Duodenal mucosa (tissue), 2 donors: ENCODE results near the gene RSRC1.
"Not testable (repeated sequence)": the region's sequence is repeated elsewhere in the genome, so short reads cannot be mapped to it uniquely, and the experiment has no call there.

Experiments
- H3K27ac ChIP-seq: one replicate; pipeline ENCODE4 v1.7.0; 2013; ENCODE audit warnings: low read depth, low read length
- H3K27me3 ChIP-seq, 2 donors: one replicate each; pipeline ENCODE4 v1.7.0; 2013; ENCODE audit warnings: low read length in 2 of 2, control low read depth in 1 of 2; ENCODE audit not compliant: insufficient read depth in 2 of 2, control insufficient read depth in 1 of 2
- H3K36me3 ChIP-seq, 2 donors: one replicate each; pipeline ENCODE4 v1.7.0; 2013; ENCODE audit warnings: low read length in 2 of 2, control low read depth in 1 of 2; ENCODE audit not compliant: insufficient read depth in 2 of 2, control insufficient read depth in 1 of 2
- H3K4me1 ChIP-seq, 2 donors: one replicate each; pipeline ENCODE4 v1.7.0; 2013; ENCODE audit warnings: low read length in 2 of 2, control low read depth in 1 of 2; ENCODE audit not compliant: insufficient read depth in 2 of 2, control insufficient read depth in 1 of 2
- H3K4me3 ChIP-seq, 2 donors: one replicate each; pipeline ENCODE4 v1.7.0; 2013; ENCODE audit warnings: low read length in 2 of 2, low read depth in 1 of 2
- H3K9ac ChIP-seq, 2 donors: one replicate each; pipeline ENCODE4 v1.7.0; 2013; ENCODE audit warnings: low read length in 2 of 2, low read depth in 1 of 2
- H3K9me3 ChIP-seq, 2 donors: one replicate each; pipeline ENCODE4 v1.7.0; 2013; ENCODE audit warnings: low read length in 2 of 2, control low read depth in 1 of 2; ENCODE audit not compliant: control insufficient read depth in 1 of 2

Gene RSRC1

GRCh38 chr3:158297940-158298339 lies 188.1 kb downstream of the RSRC1 start:
- Histone ChIP-seq H3K9ac (no peak overlapping the region), H3K4me1 (no peaks in the 10 kb centered on the region), H3K27me3 (no peaks in the 10 kb centered on the region), H3K27ac (no peak overlapping the region), H3K4me3 (no peak overlapping the region), H3K36me3 (no peaks in the 10 kb centered on the region), H3K9me3 (no peaks in the 10 kb centered on the region)

DNA sequence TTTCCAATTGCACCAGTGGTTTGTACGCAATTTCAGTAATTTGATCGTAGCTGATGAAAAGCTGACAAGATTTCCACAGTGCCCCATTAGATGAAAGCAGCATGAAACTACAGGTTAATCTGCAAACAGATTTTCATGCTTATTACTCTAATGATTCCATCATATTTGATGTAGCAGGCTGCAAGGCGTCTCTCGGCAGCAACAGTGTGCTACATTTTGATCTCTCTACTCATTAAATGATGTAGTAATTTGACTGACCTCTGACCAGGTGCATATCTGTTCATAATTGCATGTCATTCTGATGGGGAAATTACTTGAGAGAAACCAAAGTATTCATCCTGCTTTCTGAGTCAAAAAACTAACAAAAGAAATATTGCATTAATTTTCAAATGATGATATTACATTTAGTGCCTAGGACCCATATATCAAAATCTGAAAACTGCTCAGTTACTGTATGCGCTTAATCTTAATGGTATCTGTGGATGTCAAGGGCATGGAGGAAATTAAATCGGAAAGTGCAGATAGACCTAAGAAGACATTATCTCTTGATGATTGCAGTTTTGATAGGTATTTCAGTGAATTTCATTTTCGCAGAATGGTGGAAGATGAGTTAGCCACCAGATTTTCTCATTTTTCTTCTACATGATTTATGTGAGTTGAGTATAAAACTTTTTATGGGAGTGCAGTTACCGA lies 198.5 kb downstream of the RSRC1 start:
- Histone ChIP-seq H3K9ac (no peak overlapping the region), H3K27ac (no peak overlapping the region), H3K9me3 (no peaks in the 10 kb centered on the region), H3K27me3 (no peaks in the 10 kb centered on the region), H3K36me3 (no peaks in the 10 kb centered on the region), H3K4me3 (no peak overlapping the region), H3K4me1 (no peaks in the 10 kb centered on the region)

DNA sequence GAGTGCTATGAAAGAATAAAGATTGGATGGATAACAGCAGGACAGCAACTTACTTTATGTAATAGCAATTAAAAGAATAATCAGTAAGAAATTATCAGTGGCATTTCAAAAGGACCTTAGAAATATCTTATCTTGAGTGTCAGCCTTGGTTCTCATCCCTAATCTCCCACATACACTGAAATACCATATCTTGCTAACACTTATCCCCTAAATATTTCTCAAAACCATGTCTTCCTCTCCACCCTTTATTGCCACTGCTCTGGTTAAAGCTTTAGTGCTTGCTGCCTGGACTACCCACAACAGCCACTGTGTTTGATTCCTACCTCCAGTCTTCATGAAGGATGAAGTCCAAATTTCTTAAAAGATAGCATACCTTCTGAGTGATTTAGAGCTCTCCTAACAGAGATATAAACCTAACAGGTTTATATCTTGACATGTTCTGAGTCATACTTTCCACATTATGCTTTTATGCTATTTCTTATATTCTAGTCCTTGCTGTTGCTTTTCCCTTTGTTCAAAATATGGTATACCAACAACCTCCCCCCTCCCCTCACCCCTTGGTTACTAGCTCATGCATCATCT lies 202.8 kb downstream of the RSRC1 start:
- H3K4me3 ChIP-seq: no peak overlapping the region
- no peaks in the 10 kb centered on the region for H3K36me3 ChIP-seq
- no peaks in the 10 kb centered on the region for H3K9me3 ChIP-seq
- no peaks in the 10 kb centered on the region for H3K4me1 ChIP-seq
- H3K27ac ChIP-seq: no peak overlapping the region
- no peaks in the 10 kb centered on the region for H3K27me3 ChIP-seq
- H3K9ac ChIP-seq: no peak overlapping the region

GRCh38 chr3:158313338-158313927 lies 203.5 kb downstream of the RSRC1 start:
- H3K9me3 ChIP-seq: no peaks in the 10 kb centered on the region
- H3K27ac ChIP-seq: no peak overlapping the region
- no peaks in the 10 kb centered on the region for H3K27me3 ChIP-seq
- no peak overlapping the region for H3K9ac ChIP-seq
- no peak overlapping the region for H3K4me3 ChIP-seq
- no peaks in the 10 kb centered on the region for H3K4me1 ChIP-seq
- no peaks in the 10 kb centered on the region for H3K36me3 ChIP-seq

DNA sequence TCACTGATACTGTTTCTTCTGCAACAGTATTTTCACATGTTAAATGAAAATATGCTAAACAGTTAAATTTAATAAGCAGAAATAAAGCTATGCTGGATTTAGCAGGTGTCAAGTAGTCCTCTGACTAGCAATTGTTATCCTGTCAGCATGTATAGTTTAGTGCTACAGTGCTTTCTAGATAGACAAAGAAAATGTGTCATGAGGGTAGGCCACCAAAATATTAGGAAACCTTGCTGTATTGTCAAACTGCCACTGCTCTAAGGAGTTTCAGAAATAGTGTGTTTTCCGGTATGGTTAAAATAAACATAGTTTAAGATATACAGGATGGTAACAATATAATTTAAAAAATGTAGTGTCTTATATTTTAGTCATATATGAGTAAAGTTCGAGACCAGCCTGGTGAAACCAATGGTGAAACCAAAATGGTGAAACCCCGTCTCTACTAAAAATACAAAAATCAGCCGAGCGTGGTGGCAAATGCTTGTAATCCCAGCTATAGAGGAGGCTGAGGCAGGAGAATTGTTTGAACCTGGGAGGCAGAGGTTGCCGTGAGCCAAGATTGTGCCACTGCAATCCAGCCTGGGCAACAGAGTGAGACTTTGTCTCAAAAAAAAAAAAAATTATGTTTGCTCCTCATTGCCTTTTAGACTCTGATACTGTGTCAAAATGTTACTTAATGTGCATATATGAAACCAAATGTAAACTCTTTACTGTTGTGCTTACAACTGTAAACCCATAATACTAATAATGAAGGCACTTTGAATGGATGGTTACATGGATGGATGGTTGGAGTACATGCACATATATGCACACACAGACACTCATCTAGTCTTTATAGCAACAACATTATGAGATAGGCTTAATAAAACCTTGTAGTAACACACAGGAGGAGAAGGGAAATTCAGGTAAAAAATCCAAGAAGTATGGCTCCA lies 204.8 kb downstream of the RSRC1 start:
- Histone ChIP-seq H3K27ac (no peak overlapping the region), H3K9ac (no peak overlapping the region), H3K4me3 (no peak overlapping the region), H3K9me3 (no peaks in the 10 kb centered on the region), H3K27me3 (no peaks in the 10 kb centered on the region), H3K4me1 (no peaks in the 10 kb centered on the region), H3K36me3 (no peaks in the 10 kb centered on the region)

GRCh38 chr3:158329696-158330441 lies 220.0 kb downstream of the RSRC1 start:
- not testable (repeated sequence) for H3K36me3 ChIP-seq, H3K27ac ChIP-seq, H3K9ac ChIP-seq, H3K9me3 ChIP-seq, H3K27me3 ChIP-seq, H3K4me1 ChIP-seq
- peak overlapping the region in 1 of 2 donors; percentile 53 for H3K4me3 ChIP-seq

DNA sequence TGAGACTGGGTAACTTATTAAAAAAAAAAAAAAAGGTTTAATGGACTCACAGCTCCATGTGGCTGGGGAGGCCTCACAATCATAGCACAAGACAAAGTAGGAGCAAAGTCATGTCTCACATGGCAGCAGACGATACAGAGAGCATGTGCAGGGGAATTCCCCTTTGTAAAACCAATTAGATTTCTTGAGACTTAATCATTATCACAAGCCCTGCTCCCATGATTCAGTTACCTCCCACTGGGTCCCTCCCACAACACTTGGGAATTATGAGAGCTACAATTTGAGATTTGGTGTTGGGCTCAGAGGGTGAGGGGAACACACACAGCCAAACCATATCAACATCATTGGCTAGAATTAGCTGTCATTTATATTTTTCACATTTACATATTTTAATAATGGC lies 221.0 kb downstream of the RSRC1 start:
- H3K4me1 ChIP-seq: no peaks in the 10 kb centered on the region
- no peak overlapping the region for H3K9ac ChIP-seq
- H3K9me3 ChIP-seq: no peaks in the 10 kb centered on the region
- H3K27me3 ChIP-seq: no peaks in the 10 kb centered on the region
- no peaks in the 10 kb centered on the region for H3K36me3 ChIP-seq
- no peak overlapping the region for H3K4me3 ChIP-seq
- no peak overlapping the region for H3K27ac ChIP-seq

DNA sequence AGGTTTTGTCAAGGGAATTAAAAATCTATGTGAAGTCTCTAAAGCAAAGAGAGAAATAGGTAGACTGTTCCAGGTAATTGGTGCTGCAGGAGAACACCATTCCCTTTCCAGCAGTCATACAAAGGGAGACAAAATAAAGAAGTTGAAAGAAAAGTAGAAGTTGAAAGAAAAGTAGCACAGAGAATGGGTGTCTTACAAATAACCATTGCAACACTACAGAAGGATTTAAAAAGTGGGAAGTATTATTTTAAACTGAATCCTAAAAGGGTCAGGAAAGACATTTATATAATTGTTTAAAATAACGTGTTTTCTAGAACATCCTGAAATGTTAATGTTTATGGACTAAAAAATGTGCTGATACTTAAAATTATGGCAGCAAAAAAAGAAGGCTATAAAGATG lies 223.8 kb downstream of the RSRC1 start:
- H3K36me3 ChIP-seq: no peaks in the 10 kb centered on the region
- no peak overlapping the region for H3K4me3 ChIP-seq
- H3K27me3 ChIP-seq: no peaks in the 10 kb centered on the region
- H3K9ac ChIP-seq: no peak overlapping the region
- H3K9me3 ChIP-seq: no peaks in the 10 kb centered on the region
- no peaks in the 10 kb centered on the region for H3K4me1 ChIP-seq
- H3K27ac ChIP-seq: no peak overlapping the region

- no peak overlapping the region for H3K9ac ChIP-seq
- H3K27me3 ChIP-seq: no peaks in the 10 kb centered on the region
- H3K4me3 ChIP-seq: no peak overlapping the region
- no peaks in the 10 kb centered on the region for H3K4me1 ChIP-seq
- H3K36me3 ChIP-seq: no peaks in the 10 kb centered on the region
- no peak overlapping the region for H3K27ac ChIP-seq
- H3K9me3 ChIP-seq: no peaks in the 10 kb centered on the region
Observed at GRCh38 chr3:158337110-158337509, 227.2 kb downstream of the RSRC1 start.
